Measurements from ENCODE around the gene TXLNG. TPM values are rescaled to one million over a fixed set of nuclear protein-coding genes. Genes with fewer than 3 reads are reported as not detected.

TXLNG gene
- total and polyA plus RNA-seq, 2 donors (not counting 3 experiments of a cell fraction or from before 2014, with no cell fraction given): 6.8 to 7.6 TPM

DNA sequence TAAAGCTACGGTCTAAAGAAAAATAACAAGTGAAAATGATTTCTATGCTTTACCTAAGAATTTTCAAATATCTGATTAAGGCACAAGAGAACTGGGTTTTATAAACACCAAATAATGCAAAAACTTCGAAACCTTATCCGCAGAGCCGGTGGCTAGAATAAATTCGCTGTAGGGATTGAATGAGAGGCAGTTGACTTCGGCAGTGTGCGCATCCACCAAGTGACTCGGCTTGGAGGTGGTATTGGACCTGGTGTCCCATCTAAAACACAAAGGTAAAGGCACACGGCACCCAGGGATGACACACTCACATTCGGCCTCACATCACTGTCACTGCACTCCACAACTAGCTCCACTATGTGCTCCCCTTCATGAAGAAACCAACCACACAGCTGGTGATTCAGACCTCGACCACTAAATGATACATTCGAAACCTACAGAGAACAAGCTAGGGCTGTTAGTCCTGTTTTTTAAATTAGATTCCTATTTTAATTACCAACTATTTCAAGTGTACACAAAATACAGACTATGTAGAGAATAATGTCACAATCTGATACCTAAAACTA, 66.4 kb downstream of the TXLNG start:
- no peak overlapping the region for H3K4me3 ChIP-seq (replicated peaks in 1 of 3; ENCODE audit: insufficient read depth in 1 of 3, low read depth in 1 of 3, low read length in 3 of 3)
- POLR2A ChIA-PET: no interaction called here
- no TSS peak for BruUV-seq (replicated peaks)
- DNase-seq (ENCODE audit: low read depth, low spot score) (no peak), FAIRE-seq (no peak)
- H3K4me1 ChIP-seq (ENCODE audit: control insufficient read depth, extremely low read depth, insufficient read depth, low read length): no peaks in the 10 kb centered on the region
- no peaks in the 10 kb centered on the region for H3K9me1 ChIP-seq (replicated peaks; ENCODE audit: control insufficient read depth, extremely low read depth, insufficient read depth, low read length)
- no peak overlapping the region for H3K4me2 ChIP-seq (ENCODE audit: insufficient read depth, low read length)
- H3K79me2 ChIP-seq (ENCODE audit: control insufficient read depth, insufficient read depth, low read length): peaks cover 27% of the 10 kb centered on the region
- no peaks in the 10 kb centered on the region for H4K20me1 ChIP-seq (replicated peaks; ENCODE audit: control insufficient read depth, extremely low read depth, insufficient read depth, low read length)
- no peak overlapping the region for H3K27ac ChIP-seq (ENCODE audit: insufficient read depth, low read depth, low read length)
- H3K9ac ChIP-seq (replicated peaks; ENCODE audit: extremely low read depth, insufficient read depth, low read length): no peak overlapping the region
- TF ChIP-seq POLR2A (IDR thresholded peaks at IDR 0.05; ENCODE audit: low read depth, low read length) (no peak), EZH2 (IDR thresholded peaks at IDR 0.05; ENCODE audit: borderline replicate concordance, low read depth, low read length, severe bottlenecking) (no peak), MYC (IDR thresholded peaks at IDR 0.05; ENCODE audit: low read depth, low read length) (no peak), JUN (IDR thresholded peaks at IDR 0.05; ENCODE audit: borderline replicate concordance, insufficient read depth, insufficient read length, low read depth) (no peak), GATA2 (IDR thresholded peaks at IDR 0.05; ENCODE audit: insufficient read depth, insufficient read length, low read depth, low read length) (no peak), MAX (IDR thresholded peaks at IDR 0.05; ENCODE audit: insufficient read depth, insufficient read length) (no peak), POLR2AphosphoS5 (IDR thresholded peaks at IDR 0.05; ENCODE audit: insufficient read depth, low read depth, low read length) (no peak), FOS (IDR thresholded peaks at IDR 0.05; ENCODE audit: borderline replicate concordance, insufficient read depth, low read length) (no peak)
- TF ChIP-seq, protein P1, sequence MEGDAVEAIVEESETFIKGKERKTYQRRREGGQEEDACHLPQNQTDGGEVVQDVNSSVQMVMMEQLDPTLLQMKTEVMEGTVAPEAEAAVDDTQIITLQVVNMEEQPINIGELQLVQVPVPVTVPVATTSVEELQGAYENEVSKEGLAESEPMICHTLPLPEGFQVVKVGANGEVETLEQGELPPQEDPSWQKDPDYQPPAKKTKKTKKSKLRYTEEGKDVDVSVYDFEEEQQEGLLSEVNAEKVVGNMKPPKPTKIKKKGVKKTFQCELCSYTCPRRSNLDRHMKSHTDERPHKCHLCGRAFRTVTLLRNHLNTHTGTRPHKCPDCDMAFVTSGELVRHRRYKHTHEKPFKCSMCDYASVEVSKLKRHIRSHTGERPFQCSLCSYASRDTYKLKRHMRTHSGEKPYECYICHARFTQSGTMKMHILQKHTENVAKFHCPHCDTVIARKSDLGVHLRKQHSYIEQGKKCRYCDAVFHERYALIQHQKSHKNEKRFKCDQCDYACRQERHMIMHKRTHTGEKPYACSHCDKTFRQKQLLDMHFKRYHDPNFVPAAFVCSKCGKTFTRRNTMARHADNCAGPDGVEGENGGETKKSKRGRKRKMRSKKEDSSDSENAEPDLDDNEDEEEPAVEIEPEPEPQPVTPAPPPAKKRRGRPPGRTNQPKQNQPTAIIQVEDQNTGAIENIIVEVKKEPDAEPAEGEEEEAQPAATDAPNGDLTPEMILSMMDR (IDR thresholded peaks at IDR 0.05; ENCODE audit: extremely low read depth in 1 of 2, insufficient read depth in 1 of 2, low read depth in 1 of 2, low read length in 2 of 2): no peak
- CTCF ChIA-PET: interaction anchor here (1.0 kb wide), 1 partner anchor 30 kb away, joined by 3 read pairs; no protein-coding TSS in a partner anchor
- dilution Hi-C loops (cut with MboI; ENCODE audit: extremely low pct_ligation_motif_present, low sequenced_read_pairs): no loop called here
- intact Hi-C loops (cut with micrococcal nuclease): no loop called here
- H3K27me3 ChIP-seq (ENCODE audit: control insufficient read depth in 2 of 2, insufficient read depth in 2 of 2, low read length in 2 of 2): no peaks in the 10 kb centered on the region
- H2AFZ ChIP-seq (ENCODE audit: low read depth, low read length): no peak overlapping the region
- H3K9me3 ChIP-seq (replicated peaks; ENCODE audit: control insufficient read depth, insufficient read depth, low read length): no peaks in the 10 kb centered on the region
- H3K36me3 ChIP-seq (ENCODE audit: control insufficient read depth in 2 of 2, extremely low read depth in 1 of 2, insufficient read depth in 2 of 2, low read length in 2 of 2): no peaks in the 10 kb centered on the region

Data from endothelial cell of umbilical vein (primary cell).